HepG2 (cell line): Measurements from ENCODE around the gene ALCAM. TPM values are rescaled to one million over a fixed set of nuclear protein-coding genes. Genes with fewer than 3 reads are reported as not detected.

Experiments
- ATAC-seq: fragments of 200-7000 bp; cut with Tn5 transposase; 3 replicates; pipeline ENCODE4 v1.9.1; 2020; ENCODE audit warnings: mild to moderate bottlenecking, moderate library complexity
- BruUV-seq: library from RNA; stranded (reverse); fragments of 400-500 nt; replicated peaks from 2 replicates; lab custom pipeline; 2021; lab: Mats Ljungman, UMichigan
- CTCF ChIA-PET: fragments of 300-600 bp; formaldehyde crosslinking; extraction: SDS; loops from one replicate; lab custom pipeline; 2021; ENCODE audit warnings: low total read pairs, inconsistent platforms, low intra/inter-chr PET ratio; lab: Yijun Ruan, JAX
- POLR2A ChIA-PET: fragments of 350-600 bp; sonication (Branson Sonifier 250); formaldehyde crosslinking; loops from one replicate; lab custom pipeline; 2020; ENCODE audit warnings: antibody characterized with exemption, inconsistent platforms; lab: Yijun Ruan, JAX
- DNase-seq: peaks from one replicate; pipeline ENCODE4 v3.0.0-alpha.2; 2015; ENCODE audit warnings: low spot score
- FAIRE-seq: peaks from 3 replicates; lab custom pipeline; 2011; peaks lifted over from hg19 to GRCh38; lab: Jason Lieb, UNC
- H2AFZ ChIP-seq: one replicate; pipeline ENCODE4 v1.6.1; 2011; ENCODE audit warnings: low read length, inconsistent platforms
- H3K27ac ChIP-seq: fragments of 300-600 bp; 3 replicates; pipeline ENCODE4 v1.8.0; 2011; ENCODE audit warnings: mixed run types, mild to moderate bottlenecking, mixed read lengths, low read length, inconsistent platforms; ENCODE audit not compliant: insufficient read depth; ENCODE audit errors: extremely low read length
- H3K27me3 ChIP-seq, 2 experiments: fragments of 200-600 bp in 1 of 2; 2 replicates in 1 of 2; 3 replicates in 1 of 2; pipeline versions ENCODE4 v1.6.0 to v1.8.0; 2011; ENCODE audit warnings: low read length in 2 of 2, mild to moderate bottlenecking in 2 of 2, moderate library complexity in 2 of 2, inconsistent platforms in 1 of 2; ENCODE audit not compliant: insufficient read depth in 2 of 2, control insufficient read depth in 1 of 2
- H3K36me3 ChIP-seq, 2 experiments: fragments of 200-600 bp in 1 of 2; replicated peaks in 1 of 2; 2 replicates in 1 of 2; 3 replicates in 1 of 2; pipeline versions ENCODE4 v1.5.1 to v1.8.0; 2011; ENCODE audit warnings: low read length in 2 of 2, inconsistent platforms in 1 of 2; ENCODE audit not compliant: insufficient read depth in 2 of 2, control insufficient read depth in 1 of 2
- H3K4me1 ChIP-seq: 2 replicates; pipeline ENCODE4 v1.5.1; 2012; ENCODE audit warnings: low read length, inconsistent platforms; ENCODE audit not compliant: insufficient read depth
- H3K4me2 ChIP-seq: 2 replicates; pipeline ENCODE4 v1.6.0; 2011; ENCODE audit warnings: low read depth, low read length, inconsistent platforms
- H3K4me3 ChIP-seq, 3 experiments: fragments of 200-600 bp in 1 of 3; sonication (generic), shearing (Covaris generic) in 1 of 3; replicated peaks in 1 of 3; 2 replicates each; pipeline ENCODE4 v1.5.1; 2011 to 2016; ENCODE audit warnings: low read length in 3 of 3, inconsistent platforms in 2 of 3, low read depth in 2 of 3, mild to moderate bottlenecking in 2 of 3, control low read depth in 1 of 3, mixed read lengths in 1 of 3; ENCODE audit not compliant: insufficient read depth in 1 of 3
- H3K79me2 ChIP-seq: one replicate; pipeline ENCODE4 v1.6.1; 2011; ENCODE audit warnings: low read length, inconsistent platforms; ENCODE audit not compliant: insufficient read depth
- H3K9ac ChIP-seq: 2 replicates; pipeline ENCODE4 v1.6.0; 2011; ENCODE audit warnings: mild to moderate bottlenecking, low read depth, low read length, inconsistent platforms; ENCODE audit not compliant: insufficient read depth
- H3K9me3 ChIP-seq: 2 replicates; pipeline ENCODE4 v1.5.1; 2012; ENCODE audit warnings: mild to moderate bottlenecking, low read length
- H4K20me1 ChIP-seq: 2 replicates; pipeline ENCODE4 v1.6.0; 2011; ENCODE audit warnings: inconsistent platforms, mild to moderate bottlenecking, low read length, moderate library complexity; ENCODE audit not compliant: insufficient read depth
- FOXO1 ChIP-seq: sonication (generic); formaldehyde crosslinking; IDR thresholded peaks from 2 replicates; pipeline ENCODE4 v1.4.0; 2020; ENCODE audit warnings: missing genetic modification reagents
- HDAC2 ChIP-seq: sonication (generic); formaldehyde crosslinking; IDR thresholded peaks from 2 replicates; pipeline ENCODE4 v1.4.0; 2020; ENCODE audit warnings: missing genetic modification reagents
- ZNF10 ChIP-seq: sonication (generic); formaldehyde crosslinking; IDR thresholded peaks from 2 replicates; pipeline ENCODE4 v1.4.0; 2020; ENCODE audit warnings: mild to moderate bottlenecking, low read depth, missing genetic modification reagents, borderline replicate concordance
- WGBS: methylation state at CpG from one replicate; pipeline ENCODE4 v1.1.6; 2017; ENCODE audit warnings: low lambda C conversion rate; 5-methylcytosine and 5-hydroxymethylcytosine counted together
- in situ Hi-C: cut with HindIII; loops from 2 replicates; pipeline ENCODE4 v1.10.0; 2017; ENCODE audit warnings: low pct_unique_long_range_greater_than_20kb; ENCODE audit not compliant: extremely low pct_ligation_motif_present
- intact Hi-C: fragments of 100-400 bp; cut with micrococcal nuclease; formaldehyde crosslinking; loops from one replicate; pipeline ENCODE4 v1.10.0; 2022; ENCODE audit not compliant: unreplicated experiment
- polyA plus RNA-seq, 8 experiments: library from polyadenylated mRNA; depleted of rRNA in 3 of 8; stranded (reverse) in 7 of 8; unstranded in 1 of 8; fragments of >200 nt; fragmentation: Illumina TruSeq in 4 of 8; extraction: Trizol in 4 of 8; gene quantifications; 2 replicates each; pipeline versions ENCODE4 v1.2.1 to v1.2.3, GENCODE V29; 2011 to 2016; ENCODE audit warnings: low read depth in 4 of 8, missing spikeins in 1 of 8, mixed read lengths in 1 of 8; ENCODE audit not compliant: insufficient read depth in 1 of 8
- total RNA-seq, 5 experiments: library from RNA; depleted of rRNA; stranded (reverse); fragments of >200 nt; fragmentation: Illumina TruSeq; extraction: Trizol; gene quantifications; 2 replicates each; pipeline ENCODE4 v1.2.3, GENCODE V29; 2016; ENCODE audit warnings: low read depth in 1 of 5
- TF ChIP-seq, protein P1 (sequence below): sonication (generic); IDR thresholded peaks from 2 replicates; pipeline ENCODE4 v1.6.1; 2016; ENCODE audit warnings: low read depth, borderline replicate concordance
- TF ChIP-seq, protein P2 (sequence below): sonication (generic); formaldehyde crosslinking; IDR thresholded peaks from 2 replicates; pipeline ENCODE4 v1.4.0; 2020; ENCODE audit warnings: mild to moderate bottlenecking, missing genetic modification reagents
- TF ChIP-seq, protein P3 (sequence below): sonication (generic); formaldehyde crosslinking; IDR thresholded peaks from 2 replicates; pipeline ENCODE4 v1.5.0; 2020; ENCODE audit warnings: missing genetic modification reagents

ALCAM gene
- total and polyA plus RNA-seq, 2 of the 13 experiments (the other 11 are each of a cell fraction or from before 2014, with no cell fraction given) = 26.0 to 33.1 TPM

DNA sequence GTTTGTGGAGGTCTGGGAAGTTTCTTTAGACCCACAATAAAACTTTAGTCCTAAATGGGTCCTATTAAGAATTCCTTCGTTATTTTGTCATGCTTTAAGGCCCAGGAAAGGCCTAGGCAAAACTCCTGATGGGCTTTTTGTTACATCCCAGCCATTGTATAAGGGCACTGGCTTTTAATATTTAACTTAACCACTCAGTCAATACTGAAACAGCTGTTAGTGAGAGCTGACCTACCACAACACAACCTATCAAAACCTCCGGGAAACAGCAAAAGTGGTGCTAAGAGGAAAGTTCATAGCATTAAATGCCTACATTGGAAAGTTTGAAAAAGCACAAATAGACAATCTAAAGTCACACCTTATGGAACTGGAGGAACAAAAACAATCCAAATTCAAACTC is 39.6 kb downstream of the ALCAM start:
- ChIA-PET CTCF (no interaction called here), POLR2A (no interaction called here)
- no peak overlapping the region for H2AFZ ChIP-seq
- H3K4me3 ChIP-seq = no peak overlapping the region
- no peaks in the 10 kb centered on the region for H3K9me3 ChIP-seq
- H3K36me3 ChIP-seq = peaks cover 1 to 5% of the 10 kb centered on the region in 2 experiments; a peak in 1 of 5 replicates
- ATAC-seq (no peak), FAIRE-seq (no peak), DNase-seq (no peak)
- in situ Hi-C loops = no loop called here
- no peaks in the 10 kb centered on the region for H3K79me2 ChIP-seq
- 86% methylated on average over 2 of the region's 2 CpGs for whole genome bisulfite sequencing
- H4K20me1 ChIP-seq = no peaks in the 10 kb centered on the region
- no peak for TF ChIP-seq HDAC2 (CRISPR knock-in tag)
- TF ChIP-seq, protein P1, sequence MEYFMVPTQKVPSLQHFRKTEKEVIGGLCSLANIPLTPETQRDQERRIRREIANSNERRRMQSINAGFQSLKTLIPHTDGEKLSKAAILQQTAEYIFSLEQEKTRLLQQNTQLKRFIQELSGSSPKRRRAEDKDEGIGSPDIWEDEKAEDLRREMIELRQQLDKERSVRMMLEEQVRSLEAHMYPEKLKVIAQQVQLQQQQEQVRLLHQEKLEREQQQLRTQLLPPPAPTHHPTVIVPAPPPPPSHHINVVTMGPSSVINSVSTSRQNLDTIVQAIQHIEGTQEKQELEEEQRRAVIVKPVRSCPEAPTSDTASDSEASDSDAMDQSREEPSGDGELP = peak; percentile 62
- no TSS peak for BruUV-seq
- intact Hi-C loops = no loop called here
- no peak overlapping the region for H3K9ac ChIP-seq
- no peak overlapping the region for H3K27ac ChIP-seq
- no peaks in the 10 kb centered on the region for H3K27me3 ChIP-seq
- H3K4me2 ChIP-seq = no peak overlapping the region
- H3K4me1 ChIP-seq = peaks cover 11% of the 10 kb centered on the region; the same call in 1 of the 2 replicates

GRCh38 chr3:105409364-105409763 is 42.7 kb downstream of the ALCAM start:
- Histone ChIP-seq H3K27ac (no peak overlapping the region), H3K79me2 (peaks cover 2% of the 10 kb centered on the region), H3K4me2 (no peak overlapping the region), H3K36me3 (no peaks in the 10 kb centered on the region), H3K4me1 (peaks cover 11% of the 10 kb centered on the region; the same call in 1 of the 2 replicates), H3K9ac (no peak overlapping the region), H2AFZ (no peak overlapping the region), H3K27me3 (no peaks in the 10 kb centered on the region), H3K9me3 (no peaks in the 10 kb centered on the region), H3K4me3 (no peak overlapping the region), H4K20me1 (no peaks in the 10 kb centered on the region)
- ChIA-PET CTCF (no interaction called here), POLR2A (no interaction called here)
- FAIRE-seq (no peak), ATAC-seq (no peak), DNase-seq (no peak)
- intact Hi-C loops (no loop called here), in situ Hi-C loops (no loop called here)
- no TSS peak for BruUV-seq
- TF ChIP-seq, protein P2, sequence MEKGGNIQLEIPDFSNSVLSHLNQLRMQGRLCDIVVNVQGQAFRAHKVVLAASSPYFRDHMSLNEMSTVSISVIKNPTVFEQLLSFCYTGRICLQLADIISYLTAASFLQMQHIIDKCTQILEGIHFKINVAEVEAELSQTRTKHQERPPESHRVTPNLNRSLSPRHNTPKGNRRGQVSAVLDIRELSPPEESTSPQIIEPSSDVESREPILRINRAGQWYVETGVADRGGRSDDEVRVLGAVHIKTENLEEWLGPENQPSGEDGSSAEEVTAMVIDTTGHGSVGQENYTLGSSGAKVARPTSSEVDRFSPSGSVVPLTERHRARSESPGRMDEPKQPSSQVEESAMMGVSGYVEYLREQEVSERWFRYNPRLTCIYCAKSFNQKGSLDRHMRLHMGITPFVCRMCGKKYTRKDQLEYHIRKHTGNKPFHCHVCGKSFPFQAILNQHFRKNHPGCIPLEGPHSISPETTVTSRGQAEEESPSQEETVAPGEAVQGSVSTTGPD (CRISPR knock-in tag) = no peak
- TF ChIP-seq FOXO1 (CRISPR knock-in tag) (no peak), ZNF10 (CRISPR knock-in tag) (no peak)
- TF ChIP-seq, protein P3, sequence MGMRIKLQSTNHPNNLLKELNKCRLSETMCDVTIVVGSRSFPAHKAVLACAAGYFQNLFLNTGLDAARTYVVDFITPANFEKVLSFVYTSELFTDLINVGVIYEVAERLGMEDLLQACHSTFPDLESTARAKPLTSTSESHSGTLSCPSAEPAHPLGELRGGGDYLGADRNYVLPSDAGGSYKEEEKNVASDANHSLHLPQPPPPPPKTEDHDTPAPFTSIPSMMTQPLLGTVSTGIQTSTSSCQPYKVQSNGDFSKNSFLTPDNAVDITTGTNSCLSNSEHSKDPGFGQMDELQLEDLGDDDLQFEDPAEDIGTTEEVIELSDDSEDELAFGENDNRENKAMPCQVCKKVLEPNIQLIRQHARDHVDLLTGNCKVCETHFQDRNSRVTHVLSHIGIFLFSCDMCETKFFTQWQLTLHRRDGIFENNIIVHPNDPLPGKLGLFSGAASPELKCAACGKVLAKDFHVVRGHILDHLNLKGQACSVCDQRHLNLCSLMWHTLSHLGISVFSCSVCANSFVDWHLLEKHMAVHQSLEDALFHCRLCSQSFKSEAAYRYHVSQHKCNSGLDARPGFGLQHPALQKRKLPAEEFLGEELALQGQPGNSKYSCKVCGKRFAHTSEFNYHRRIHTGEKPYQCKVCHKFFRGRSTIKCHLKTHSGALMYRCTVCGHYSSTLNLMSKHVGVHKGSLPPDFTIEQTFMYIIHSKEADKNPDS (CRISPR knock-in tag) = no peak
- WGBS = 86% methylated on average over 2 of the region's 2 CpGs
